DOHH2 (cell line): ENCODE measurements around the gene CNP.

Source experiments
- H3F3A ChIP-seq: fragments of 200-600 bp; sonication (generic), shearing (Covaris generic); 2 replicates; pipeline ENCODE4 v1.6.0; 2016; ENCODE audit warnings: antibody characterized with exemption, mild to moderate bottlenecking; ENCODE audit not compliant: control insufficient read depth, insufficient read depth
- H3K27ac ChIP-seq: fragments of 200-600 bp; sonication (generic); 2 replicates; pipeline ENCODE4 v1.5.1; 2014; ENCODE audit warnings: low read depth, mild to moderate bottlenecking, low read length, moderate library complexity
- H3K27me3 ChIP-seq: fragments of 200-600 bp; sonication (generic); 2 replicates; pipeline ENCODE4 v1.6.1; 2014; ENCODE audit warnings: mild to moderate bottlenecking, low read length, mixed read lengths; ENCODE audit not compliant: control insufficient read depth
- H3K36me3 ChIP-seq: fragments of 200-600 bp; sonication (generic); 2 replicates; pipeline ENCODE4 v1.6.1; 2014; ENCODE audit warnings: mild to moderate bottlenecking, low read length, moderate library complexity, mixed read lengths; ENCODE audit not compliant: control insufficient read depth
- H3K4me1 ChIP-seq: fragments of 200-600 bp; sonication (generic); 2 replicates; pipeline ENCODE4 v1.6.1; 2014; ENCODE audit warnings: mild to moderate bottlenecking, low read length, mixed read lengths; ENCODE audit not compliant: control insufficient read depth
- H3K4me2 ChIP-seq: fragments of 200-600 bp; sonication (generic); 2 replicates; pipeline ENCODE4 v1.6.0; 2014; ENCODE audit warnings: mild to moderate bottlenecking, low read length, moderate library complexity
- H3K4me3 ChIP-seq: fragments of 200-600 bp; sonication (generic); 2 replicates; pipeline ENCODE4 v1.5.1; 2014; ENCODE audit warnings: mild to moderate bottlenecking, low read length, mixed read lengths
- H3K79me2 ChIP-seq: fragments of 200-600 bp; sonication (generic); 2 replicates; pipeline ENCODE4 v1.6.1; 2014; ENCODE audit warnings: mild to moderate bottlenecking, low read length, mixed read lengths; ENCODE audit not compliant: control insufficient read depth
- H3K9me2 ChIP-seq: fragments of 200-600 bp; sonication (generic); replicated peaks from 2 replicates; pipeline ENCODE4 v1.6.1; 2014; ENCODE audit warnings: mild to moderate bottlenecking, low read length, mixed read lengths; ENCODE audit not compliant: control insufficient read depth
- H3K9me3 ChIP-seq: fragments of 200-600 bp; sonication (generic); 2 replicates; pipeline ENCODE4 v1.6.1; 2014; ENCODE audit warnings: antibody characterized with exemption, low read length, mixed read lengths; ENCODE audit not compliant: control insufficient read depth, insufficient read depth
- H4K20me1 ChIP-seq: fragments of 200-600 bp; sonication (generic); 2 replicates; pipeline ENCODE4 v1.6.0; 2014; ENCODE audit warnings: low read depth, mild to moderate bottlenecking, antibody characterized with exemption, low read length, moderate library complexity; ENCODE audit not compliant: control insufficient read depth, insufficient read depth
- EZH2phosphoT487 ChIP-seq: fragments of 200-600 bp; sonication (generic); IDR thresholded peaks from 2 replicates; pipeline ENCODE4 v1.6.1; 2017; ENCODE audit warnings: borderline replicate concordance, mild to moderate bottlenecking, antibody characterized with exemption, low read length, moderate library complexity, mixed read lengths
- TF ChIP-seq, protein P1 (sequence below): fragments of 200-600 bp; sonication (generic); IDR thresholded peaks from one replicate; pipeline ENCODE4 v1.5.1; 2014; ENCODE audit warnings: antibody characterized with exemption, mild to moderate bottlenecking, low read depth, low read length; ENCODE audit not compliant: poor library complexity, severe bottlenecking

CNP gene

DNA sequence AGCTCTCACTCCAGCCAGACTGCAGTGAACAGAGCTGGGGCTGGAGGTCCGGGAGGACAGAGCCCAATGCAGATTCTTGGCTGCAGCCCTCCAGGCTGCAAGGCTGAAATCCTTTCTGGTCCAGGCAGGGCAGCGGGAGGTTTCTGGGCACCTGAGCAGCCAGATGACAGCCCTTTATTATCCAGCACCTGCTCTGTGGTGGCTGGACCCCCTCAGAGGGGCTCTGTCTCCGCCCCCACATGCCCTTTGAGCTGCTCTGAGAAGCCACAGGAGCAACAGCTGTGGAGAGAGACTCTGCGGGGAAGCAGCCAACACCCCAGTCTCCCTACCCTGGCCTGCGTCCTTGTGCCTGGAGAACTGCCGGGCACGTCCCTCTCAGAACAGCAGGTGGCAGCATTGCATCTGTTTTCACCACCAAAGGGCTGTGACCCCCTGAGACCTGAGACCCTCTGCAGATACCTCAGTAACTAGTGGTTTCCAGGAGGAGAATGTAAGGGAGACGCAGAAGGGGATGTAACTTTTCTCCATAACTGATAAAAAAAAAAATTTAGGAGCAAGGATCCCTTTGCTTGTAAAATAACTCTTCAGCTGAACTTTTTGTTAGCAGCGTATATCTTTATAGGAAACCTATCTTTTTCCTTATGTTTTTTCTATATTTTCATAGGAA lies 3.7 kb upstream of the CNP start:
- no peak for TF ChIP-seq EZH2phosphoT487
- TF ChIP-seq, protein P1, sequence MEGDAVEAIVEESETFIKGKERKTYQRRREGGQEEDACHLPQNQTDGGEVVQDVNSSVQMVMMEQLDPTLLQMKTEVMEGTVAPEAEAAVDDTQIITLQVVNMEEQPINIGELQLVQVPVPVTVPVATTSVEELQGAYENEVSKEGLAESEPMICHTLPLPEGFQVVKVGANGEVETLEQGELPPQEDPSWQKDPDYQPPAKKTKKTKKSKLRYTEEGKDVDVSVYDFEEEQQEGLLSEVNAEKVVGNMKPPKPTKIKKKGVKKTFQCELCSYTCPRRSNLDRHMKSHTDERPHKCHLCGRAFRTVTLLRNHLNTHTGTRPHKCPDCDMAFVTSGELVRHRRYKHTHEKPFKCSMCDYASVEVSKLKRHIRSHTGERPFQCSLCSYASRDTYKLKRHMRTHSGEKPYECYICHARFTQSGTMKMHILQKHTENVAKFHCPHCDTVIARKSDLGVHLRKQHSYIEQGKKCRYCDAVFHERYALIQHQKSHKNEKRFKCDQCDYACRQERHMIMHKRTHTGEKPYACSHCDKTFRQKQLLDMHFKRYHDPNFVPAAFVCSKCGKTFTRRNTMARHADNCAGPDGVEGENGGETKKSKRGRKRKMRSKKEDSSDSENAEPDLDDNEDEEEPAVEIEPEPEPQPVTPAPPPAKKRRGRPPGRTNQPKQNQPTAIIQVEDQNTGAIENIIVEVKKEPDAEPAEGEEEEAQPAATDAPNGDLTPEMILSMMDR = peak; percentile 92
- peaks cover 6% of the 10 kb centered on the region for H3K36me3 ChIP-seq
- no peaks in the 10 kb centered on the region for H3K9me3 ChIP-seq
- H3K9me2 ChIP-seq = no peaks in the 10 kb centered on the region
- no peak overlapping the region for H3K4me2 ChIP-seq
- H3K4me1 ChIP-seq = peaks cover 28% of the 10 kb centered on the region
- H3K27me3 ChIP-seq = no peaks in the 10 kb centered on the region
- 0 out of 2 replicates have a peak, but pooled peaks cover 6% of the 10 kb centered on the region for H4K20me1 ChIP-seq
- H3K27ac ChIP-seq = no peak overlapping the region
- no peak overlapping the region for H3K4me3 ChIP-seq
- peaks cover 13% of the 10 kb centered on the region for H3F3A ChIP-seq
- H3K79me2 ChIP-seq = peaks cover 13% of the 10 kb centered on the region

DNA sequence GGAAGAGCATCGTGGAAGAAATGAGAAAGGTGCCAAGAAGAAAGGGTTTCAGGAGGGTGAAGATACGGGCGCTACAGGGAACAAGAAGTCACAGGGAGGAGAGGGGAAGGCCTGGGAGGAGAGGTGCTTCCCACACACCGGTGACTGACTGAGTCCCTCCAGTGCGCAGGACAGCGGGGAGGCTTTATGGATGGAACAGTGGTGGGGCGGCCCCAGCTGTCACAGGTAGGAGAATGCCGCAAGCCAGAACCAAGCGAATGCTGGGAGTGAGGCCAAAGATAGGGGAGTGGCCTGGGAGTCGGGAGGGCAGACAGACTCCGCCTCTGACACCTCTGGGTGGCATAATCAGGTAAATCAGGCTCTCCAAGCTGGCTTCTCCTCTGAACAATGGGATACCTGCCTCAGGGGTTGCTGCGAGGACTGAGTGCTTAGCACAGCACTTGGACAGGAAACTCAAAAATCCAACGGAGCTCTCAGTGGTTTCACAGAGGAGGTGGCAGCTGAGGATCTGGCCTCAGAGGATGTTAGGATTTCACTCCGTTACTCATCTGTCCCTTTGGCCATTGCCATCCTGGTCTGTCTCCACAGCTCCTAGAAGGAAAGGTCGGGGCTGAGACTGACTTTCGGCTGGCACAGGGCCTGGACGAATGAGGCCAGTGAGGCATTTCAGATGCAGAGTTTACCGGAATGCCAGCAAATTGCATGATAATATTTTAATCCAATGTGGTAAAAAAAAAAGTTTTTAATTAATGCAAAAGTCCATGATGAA lies 717 bp upstream of the CNP start:
- peak overlapping the region; percentile 89 for H3K4me3 ChIP-seq
- peak overlapping the region; percentile 73 for H3K4me2 ChIP-seq
- no peaks in the 10 kb centered on the region for H3K9me3 ChIP-seq
- H3K27ac ChIP-seq = peak overlapping the region; percentile 24; the same call in 1 of the 2 replicates
- TF ChIP-seq EZH2phosphoT487 = no peak
- TF ChIP-seq, protein P1 = no peak
- H4K20me1 ChIP-seq = 0 out of 2 replicates have a peak, but pooled peaks cover 8% of the 10 kb centered on the region
- H3K27me3 ChIP-seq = no peaks in the 10 kb centered on the region
- H3F3A ChIP-seq = peaks cover 18% of the 10 kb centered on the region
- H3K79me2 ChIP-seq = peaks cover 41% of the 10 kb centered on the region
- no peaks in the 10 kb centered on the region for H3K9me2 ChIP-seq
- H3K36me3 ChIP-seq = peaks cover 28% of the 10 kb centered on the region
- peaks cover 41% of the 10 kb centered on the region for H3K4me1 ChIP-seq

DNA sequence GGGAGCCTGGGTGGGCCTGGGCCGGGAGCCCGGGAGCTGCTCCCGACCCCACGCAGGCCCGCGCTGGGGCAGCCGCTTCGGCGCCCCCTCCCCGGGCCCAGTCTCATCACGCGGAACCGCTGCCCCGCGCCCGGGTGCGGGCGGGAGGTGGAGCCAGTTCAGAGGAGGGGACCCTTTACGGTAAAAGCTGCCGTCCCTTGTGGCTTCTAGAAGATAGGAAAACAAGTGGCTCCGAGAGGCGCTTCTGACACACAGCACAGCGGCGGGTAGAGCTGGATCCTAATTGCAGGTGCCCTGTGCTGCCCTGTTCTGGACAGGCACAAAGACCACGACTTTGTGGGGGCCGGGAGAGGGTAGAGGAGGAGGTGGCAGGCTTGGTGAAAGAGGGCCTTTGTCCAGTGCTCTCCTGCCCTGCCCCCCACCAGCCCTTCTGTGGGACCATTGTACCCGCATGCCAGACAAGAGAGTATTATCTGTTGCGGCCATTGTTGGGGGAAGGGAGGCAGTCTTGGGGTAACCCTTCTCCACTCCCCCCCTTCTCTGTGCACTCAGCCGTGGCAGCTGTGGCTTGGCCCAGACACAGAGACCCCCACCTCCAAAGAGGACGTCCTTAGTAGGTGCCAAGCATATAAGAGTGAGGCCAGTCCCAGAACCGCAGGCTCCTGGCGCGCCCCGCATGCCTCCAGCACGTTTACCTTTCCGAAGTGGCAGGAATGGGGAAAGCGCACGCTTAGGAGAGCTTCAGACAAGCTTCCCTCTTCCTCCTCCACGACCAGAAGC lies 736 bp downstream of the CNP start:
- peaks cover 54% of the 10 kb centered on the region for H3K79me2 ChIP-seq
- H3K4me2 ChIP-seq = peak overlapping the region; percentile 73
- peaks cover 40% of the 10 kb centered on the region for H3K36me3 ChIP-seq
- no peaks in the 10 kb centered on the region for H3K27me3 ChIP-seq
- peak overlapping the region; percentile 89 for H3K4me3 ChIP-seq
- peaks cover 18% of the 10 kb centered on the region for H3F3A ChIP-seq
- H3K27ac ChIP-seq = peak overlapping the region; percentile 59
- H3K9me3 ChIP-seq = no peaks in the 10 kb centered on the region
- TF ChIP-seq, protein P1 = no peak
- no peak for TF ChIP-seq EZH2phosphoT487
- 0 out of 2 replicates have a peak, but pooled peaks cover 8% of the 10 kb centered on the region for H4K20me1 ChIP-seq
- no peaks in the 10 kb centered on the region for H3K9me2 ChIP-seq
- peaks cover 38% of the 10 kb centered on the region for H3K4me1 ChIP-seq
